Stimulated activated CD8-positive, alpha-beta memory T cell treated with anti-CD3 and anti-CD28 coated beads, Interleukin-12 subunit alpha, Interleukin-12 subunit beta, amount 100 ng/mL, for 1 hour (primary cell): ENCODE data around the gene AFF3.
"Not testable (repeated sequence)": the region's sequence is repeated elsewhere in the genome, so short reads cannot be mapped to it uniquely, and the experiment has no call there.

Experiments used
- DNase-seq: peaks from one replicate; pipeline ENCODE4 v3.0.0-alpha.2; 2020; ENCODE audit warnings: low read depth

The AFF3 gene

GRCh38 chr2:100142393-100142792, at the start of gene AFF3:
AFF3 (minus strand) TSS chr2:100142590; CDS start chr2:100104454, 38,136 bp downstream.
- DNase-seq = no peak

DNA sequence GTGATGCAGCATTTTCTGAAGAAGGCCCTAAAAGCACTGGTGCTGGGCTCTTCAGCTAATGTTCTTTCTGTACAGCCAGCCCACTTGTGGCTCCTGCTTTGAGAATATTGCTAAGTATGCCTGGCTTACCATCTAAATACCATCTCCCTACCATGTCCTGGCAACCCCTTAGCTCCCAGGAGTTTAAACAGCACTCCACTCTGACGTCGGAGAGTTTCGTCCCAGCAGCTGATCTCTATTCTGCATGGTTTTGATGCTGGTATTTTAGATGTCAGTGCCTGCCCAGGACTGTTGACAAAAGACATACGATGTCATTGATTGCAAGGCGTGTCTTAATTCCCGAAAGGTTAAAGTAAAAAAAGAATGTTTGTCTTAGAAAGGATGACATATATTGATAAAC, 47.0 kb upstream of the AFF3 start:
- DNase-seq = no peak

- DNase-seq = no peak
Measured at GRCh38 chr2:100188326-100188725, 45.9 kb upstream of the AFF3 start.

GRCh38 chr2:100186126-100186525, 43.7 kb upstream of the AFF3 start:
- no peak for DNase-seq

- no peak for DNase-seq
Measured at GRCh38 chr2:100185516-100185915, 43.1 kb upstream of the AFF3 start.

DNA sequence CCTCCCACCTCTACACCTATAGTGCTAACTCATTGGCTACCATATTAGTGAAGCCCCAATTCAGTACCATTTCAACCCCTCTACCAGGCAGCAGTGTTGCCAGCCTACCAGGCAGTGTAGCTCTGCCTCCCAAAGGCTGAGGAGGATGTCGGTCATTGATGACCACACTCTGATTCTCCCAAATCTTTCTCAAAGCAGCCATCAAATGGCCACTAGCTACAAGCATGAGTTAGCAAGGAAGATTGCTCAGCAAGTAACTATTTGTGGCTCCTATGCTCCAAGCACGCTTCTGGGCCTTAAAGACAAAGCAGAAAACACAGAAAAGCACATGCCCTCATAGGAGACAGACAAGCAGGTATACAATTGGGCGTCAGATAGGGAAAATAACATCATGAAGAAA, 42.7 kb upstream of the AFF3 start:
- DNase-seq = no peak

DNA sequence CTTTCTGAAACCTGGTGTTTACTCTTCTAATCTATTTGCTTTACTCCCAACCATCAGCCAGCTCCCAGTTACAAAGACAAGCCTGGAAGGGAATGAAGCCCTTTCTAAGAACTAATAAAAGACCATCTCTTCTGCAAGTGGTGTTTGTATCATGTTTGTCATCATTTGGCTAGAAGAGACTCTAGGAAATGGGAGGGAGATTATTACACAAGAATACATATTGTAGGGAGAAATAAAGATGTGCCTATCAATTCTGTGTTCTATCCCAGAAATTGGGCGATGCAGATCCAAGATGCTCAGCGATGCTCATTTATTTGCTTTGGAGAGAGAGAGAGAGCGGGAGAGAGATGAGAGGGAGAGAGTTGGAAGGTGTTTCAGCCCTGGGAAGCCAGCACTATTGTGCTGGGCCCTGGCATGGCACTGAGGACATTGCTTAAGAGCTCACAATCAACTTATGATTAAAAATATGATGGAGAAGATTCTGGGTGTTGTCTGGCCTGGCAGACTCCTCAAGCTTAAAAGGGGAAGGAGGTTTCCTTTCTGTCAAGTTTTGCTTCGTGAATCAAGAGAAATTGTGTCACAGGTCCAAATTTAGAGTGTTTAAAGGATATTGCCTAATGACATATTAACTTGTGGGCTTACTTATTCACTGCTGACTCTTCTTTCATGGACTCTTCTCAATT, 41.8 kb upstream of the AFF3 start:
- DNase-seq = no peak

- no peak for DNase-seq
Measured at GRCh38 chr2:100182494-100183361, 40.3 kb upstream of the AFF3 start.

DNA sequence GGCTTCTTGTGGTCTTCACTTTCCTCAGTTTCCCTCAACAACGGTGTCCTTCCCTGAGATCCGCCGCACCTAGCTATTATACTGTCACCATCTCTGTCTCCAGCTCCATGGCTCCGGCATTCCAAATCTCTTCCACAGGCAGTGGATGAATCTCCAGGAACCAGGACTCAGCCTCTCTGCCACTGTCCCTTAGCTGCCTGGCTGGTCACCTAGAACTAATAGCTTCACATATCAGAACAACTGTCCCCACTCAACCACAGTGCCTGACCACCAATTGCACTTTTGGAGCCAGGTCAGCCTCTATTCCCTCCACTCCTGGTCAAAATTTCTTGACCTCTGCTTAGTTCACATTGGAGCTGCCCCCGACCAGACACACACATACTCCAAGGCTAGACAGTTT, 38.1 kb upstream of the AFF3 start:
- DNase-seq = no peak

- DNase-seq = no peak
Measured at GRCh38 chr2:100179806-100180205, 37.4 kb upstream of the AFF3 start.

DNA sequence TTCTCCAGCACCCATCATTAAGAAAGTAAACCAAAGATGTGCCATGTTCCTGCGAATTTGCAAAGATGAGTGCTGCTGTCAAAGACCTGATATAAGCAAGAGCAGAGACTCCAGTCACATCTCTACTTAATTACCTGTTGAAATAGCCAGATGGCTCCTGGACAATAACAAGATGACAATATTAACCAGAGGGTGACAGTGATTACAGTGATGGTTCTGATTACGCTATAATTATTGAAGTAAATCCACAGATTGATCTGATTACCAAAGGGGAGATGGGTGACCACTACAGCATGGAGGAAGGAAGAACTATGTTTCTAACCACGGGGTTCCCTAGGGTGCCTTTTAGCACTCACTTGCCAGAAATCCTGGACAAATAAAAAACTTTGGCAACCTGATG, 36.5 kb upstream of the AFF3 start:
- DNase-seq = no peak

DNA sequence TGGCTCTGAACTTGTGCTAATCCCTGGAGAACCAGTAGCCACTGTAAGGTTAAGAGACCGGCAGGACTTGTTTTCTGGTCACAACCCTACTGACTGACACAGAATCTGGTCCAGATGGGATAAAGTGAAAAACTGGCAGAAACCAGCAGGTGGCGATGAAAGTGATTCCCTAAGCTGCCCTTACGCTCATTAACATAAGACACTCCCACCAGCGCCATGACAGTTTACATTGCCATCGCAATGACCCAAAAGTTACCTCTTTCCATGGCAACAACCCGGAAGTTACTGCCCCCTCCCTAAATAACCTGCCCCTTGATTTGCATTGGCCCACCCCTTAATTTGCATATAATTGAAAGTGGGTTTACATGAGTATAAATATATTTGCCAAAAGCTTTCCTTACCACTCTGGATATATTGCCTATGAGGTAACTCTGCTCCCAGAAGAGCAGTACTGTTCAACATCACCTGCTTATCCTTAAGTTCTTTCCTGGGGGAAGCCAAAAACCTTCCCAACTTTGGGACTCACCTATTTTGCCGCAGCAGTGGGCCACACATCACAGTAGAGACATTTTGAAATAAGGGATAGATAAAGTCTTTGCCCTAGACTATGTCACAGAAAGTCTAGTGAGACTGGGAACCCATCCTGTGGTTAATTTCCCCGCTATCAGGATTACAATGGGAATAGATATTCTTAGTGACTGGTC, 35.8 kb upstream of the AFF3 start:
- no peak for DNase-seq

- DNase-seq = no peak
Measured at GRCh38 chr2:100176925-100177324, 34.5 kb upstream of the AFF3 start.

DNA sequence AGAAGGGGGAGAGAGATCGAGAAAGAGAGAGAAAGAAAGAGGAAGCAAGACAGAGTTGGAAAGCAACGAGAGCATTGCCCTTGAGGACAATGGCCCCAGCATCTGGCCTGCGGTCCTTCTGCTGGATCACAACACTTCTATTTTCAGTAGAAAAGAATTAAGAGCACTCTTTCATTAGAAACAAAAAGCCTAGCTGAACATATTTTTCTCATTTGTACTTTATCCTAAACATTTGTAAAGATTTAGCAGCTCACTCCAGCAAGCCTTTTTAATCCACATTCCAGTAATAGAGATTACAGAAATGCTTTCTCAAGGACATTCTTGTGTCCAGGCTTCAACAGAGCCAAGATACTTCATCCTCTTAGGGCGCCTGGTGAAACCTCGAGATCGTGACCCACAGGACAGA, 31.6 kb upstream of the AFF3 start:
- DNase-seq = no peak

GRCh38 chr2:100166701-100167100, 24.3 kb upstream of the AFF3 start:
- no peak for DNase-seq

GRCh38 chr2:100163605-100164004, 21.2 kb upstream of the AFF3 start:
- DNase-seq = no peak

- DNase-seq = no peak
Measured at GRCh38 chr2:100161945-100162620, 19.7 kb upstream of the AFF3 start.

DNA sequence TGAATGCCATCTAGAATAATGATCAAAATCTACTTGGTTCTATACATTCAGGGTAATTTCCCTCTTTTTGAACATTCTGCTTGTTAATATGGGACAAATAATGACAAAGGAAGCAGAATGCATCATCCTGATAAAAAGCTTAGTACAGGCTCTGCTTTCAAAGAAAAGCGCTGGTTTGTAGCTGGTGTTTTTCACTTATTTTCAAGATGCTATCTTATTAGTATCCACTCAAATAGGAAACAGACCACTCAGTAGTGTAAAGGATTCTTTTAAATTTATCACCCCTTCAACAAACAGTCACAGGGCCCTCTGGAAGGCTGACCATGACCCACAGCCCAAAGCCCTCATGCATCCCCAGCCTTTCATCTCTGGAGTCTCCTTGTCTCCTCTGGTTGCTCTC, 18.0 kb upstream of the AFF3 start:
- DNase-seq = no peak

DNA sequence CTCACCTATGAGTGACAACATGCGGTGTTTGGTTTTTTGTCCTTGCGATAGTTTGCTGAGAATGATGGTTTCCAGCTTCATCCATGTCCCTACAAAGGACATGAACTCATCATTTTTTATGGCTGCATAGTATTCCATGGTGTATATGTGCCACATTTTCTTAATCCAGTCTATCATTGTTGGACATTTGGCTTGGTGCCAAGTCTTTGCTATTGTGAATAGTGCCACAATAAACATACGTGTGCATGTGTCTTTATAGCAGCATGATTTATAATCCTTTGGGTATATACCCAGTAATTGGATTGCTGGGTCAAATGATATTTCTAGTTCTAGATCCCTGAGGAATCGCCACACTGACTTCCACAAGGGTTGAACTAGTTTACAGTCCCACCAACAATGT, 9.4 kb upstream of the AFF3 start:
- not testable (repeated sequence) for DNase-seq

GRCh38 chr2:100151310-100151709, 8.9 kb upstream of the AFF3 start:
- DNase-seq = no peak

- no peak for DNase-seq
Measured at GRCh38 chr2:100148883-100149282, 6.5 kb upstream of the AFF3 start.

GRCh38 chr2:100146657-100146960, 4.2 kb upstream of the AFF3 start:
- DNase-seq = no peak
